CMK (cell line): ENCODE measurements around the gene MXD3.
"Not testable (repeated sequence)": the region's sequence is repeated elsewhere in the genome, so short reads cannot be mapped to it uniquely, and the experiment has no call there.

Experiments
- DNase-seq: peaks from one replicate; pipeline ENCODE4 v3.0.0-alpha.2; 2010; ENCODE audit warnings: low read depth

MXD3 gene

GRCh38 chr5:177265395-177265794 is 46.3 kb downstream of the MXD3 start:
- no peak for DNase-seq

- DNase-seq: no peak
Measured at GRCh38 chr5:177264178-177264577, 47.5 kb downstream of the MXD3 start.

GRCh38 chr5:177261510-177261909 is 50.2 kb downstream of the MXD3 start:
- DNase-seq: no peak

- no peak for DNase-seq
Measured at GRCh38 chr5:177260961-177261360, 50.7 kb downstream of the MXD3 start.

GRCh38 chr5:177258711-177259110 is 53.0 kb downstream of the MXD3 start:
- DNase-seq: not testable (repeated sequence)
